Retinal pigment epithelial cell (primary cell): Measurements from ENCODE around the gene TMED3.

ENCODE experiments used
- DNase-seq: peaks from one replicate; pipeline ENCODE4 v3.0.0-alpha.2; 2010; ENCODE audit warnings: low read depth
- H3K4me3 ChIP-seq: 2 replicates; pipeline ENCODE4 v1.5.1; 2011; ENCODE audit warnings: mild to moderate bottlenecking, low read length, control low read depth, moderate library complexity
- CTCF ChIP-seq: conservative IDR thresholded peaks from 2 replicates; pipeline ENCODE4 v1.5.1; 2011; ENCODE audit warnings: low read depth, low read length, control low read depth, inconsistent platforms

TMED3 gene

GRCh38 chr15:79290642-79291275 is 20.2 kb upstream of the TMED3 start:
- TF ChIP-seq CTCF, result no peak
- DNase-seq, result no peak
- no peak overlapping the region for H3K4me3 ChIP-seq

GRCh38 chr15:79292011-79292410 is 18.9 kb upstream of the TMED3 start:
- no peak for TF ChIP-seq CTCF
- H3K4me3 ChIP-seq, result no peak overlapping the region
- DNase-seq, result no peak

GRCh38 chr15:79294075-79294474 is 16.8 kb upstream of the TMED3 start:
- no peak for DNase-seq
- H3K4me3 ChIP-seq, result no peak overlapping the region
- no peak for TF ChIP-seq CTCF

- no peak overlapping the region for H3K4me3 ChIP-seq
- DNase-seq, result no peak
- TF ChIP-seq CTCF, result peak; percentile 27
Observed at GRCh38 chr15:79296583-79296982, 14.3 kb upstream of the TMED3 start.

GRCh38 chr15:79299126-79299840 is 11.6 kb upstream of the TMED3 start:
- H3K4me3 ChIP-seq, result no peak overlapping the region
- no peak for TF ChIP-seq CTCF
- no peak for DNase-seq

GRCh38 chr15:79299841-79300235 is 11.1 kb upstream of the TMED3 start:
- TF ChIP-seq CTCF, result no peak

GRCh38 chr15:79307251-79307650 is 3.7 kb upstream of the TMED3 start:
- TF ChIP-seq CTCF, result no peak
- H3K4me3 ChIP-seq, result no peak overlapping the region
- no peak for DNase-seq

More at GRCh38 chr15:79299841-79300235, 11.1 kb upstream of the TMED3 start:
- no peak for DNase-seq
- no peak overlapping the region for H3K4me3 ChIP-seq
